ENCODE data around the gene FAM13A. TPM values are rescaled to one million over a fixed set of nuclear protein-coding genes. Genes with fewer than 3 reads are reported as not detected.

The FAM13A gene
- total RNA-seq, 1 donor from 2014 or later: 13.2 TPM

GRCh38 chr4:88967883-88968331 lies 89.1 kb downstream of the FAM13A start:
- no peaks in the 10 kb centered on the region for H3K27me3 ChIP-seq
- H3K4me3 ChIP-seq: no peak overlapping the region
- intact Hi-C loops (cut with DNase I): no loop called here
- no peaks in the 10 kb centered on the region for H3K4me1 ChIP-seq
- no peaks in the 10 kb centered on the region for H3K36me3 ChIP-seq
- no peak for DNase-seq (ENCODE audit: low spot score in 2 of 2)
- no peak for TF ChIP-seq CTCF (IDR thresholded peaks at IDR 0.05)
- no peaks in the 10 kb centered on the region for H3K9me3 ChIP-seq
- no peak overlapping the region for H3K27ac ChIP-seq

- intact Hi-C loops (cut with DNase I): no loop called here
- TF ChIP-seq CTCF (IDR thresholded peaks at IDR 0.05): no peak
- Histone ChIP-seq H3K4me1 (no peaks in the 10 kb centered on the region), H3K9me3 (no peaks in the 10 kb centered on the region), H3K4me3 (no peak overlapping the region), H3K27me3 (no peaks in the 10 kb centered on the region), H3K36me3 (no peaks in the 10 kb centered on the region), H3K27ac (no peak overlapping the region)
- DNase-seq (ENCODE audit: low spot score in 2 of 2): no peak
These were observed 91.9 kb downstream of the FAM13A start for GRCh38 chr4:88965053-88965452.

GRCh38 chr4:88964450-88964849 lies 92.5 kb downstream of the FAM13A start:
- no peaks in the 10 kb centered on the region for H3K4me1 ChIP-seq
- TF ChIP-seq CTCF (IDR thresholded peaks at IDR 0.05): no peak
- DNase-seq (ENCODE audit: low spot score in 2 of 2): no peak
- no peaks in the 10 kb centered on the region for H3K9me3 ChIP-seq
- no peaks in the 10 kb centered on the region for H3K36me3 ChIP-seq
- no peak overlapping the region for H3K4me3 ChIP-seq
- H3K27ac ChIP-seq: no peak overlapping the region
- no peaks in the 10 kb centered on the region for H3K27me3 ChIP-seq
- intact Hi-C loops (cut with DNase I): no loop called here

GRCh38 chr4:88963817-88964216 lies 93.2 kb downstream of the FAM13A start:
- intact Hi-C loops (cut with DNase I): no loop called here

GRCh38 chr4:88962396-88962795 lies 94.6 kb downstream of the FAM13A start:
- Histone ChIP-seq H3K27me3 (no peaks in the 10 kb centered on the region), H3K4me1 (no peaks in the 10 kb centered on the region), H3K9me3 (no peaks in the 10 kb centered on the region), H3K36me3 (peaks cover 0 to 4% of the 10 kb centered on the region in 2 donors), H3K4me3 (no peak overlapping the region), H3K27ac (no peak overlapping the region)
- intact Hi-C loops (cut with DNase I): no loop called here
- no peak for DNase-seq (ENCODE audit: low spot score in 2 of 2)
- TF ChIP-seq CTCF (IDR thresholded peaks at IDR 0.05): no peak

More at GRCh38 chr4:88963817-88964216, 93.2 kb downstream of the FAM13A start:
- no peak for TF ChIP-seq CTCF (IDR thresholded peaks at IDR 0.05)
- DNase-seq (ENCODE audit: low spot score in 2 of 2): no peak
- Histone ChIP-seq H3K27ac (no peak overlapping the region), H3K27me3 (no peaks in the 10 kb centered on the region), H3K4me1 (no peaks in the 10 kb centered on the region), H3K9me3 (no peaks in the 10 kb centered on the region), H3K4me3 (no peak overlapping the region), H3K36me3 (no peaks in the 10 kb centered on the region)

GRCh38 chr4:88960576-88960975 lies 96.4 kb downstream of the FAM13A start:
- Histone ChIP-seq H3K36me3 (peaks cover 0 to 4% of the 10 kb centered on the region in 2 donors), H3K4me3 (no peak overlapping the region), H3K27me3 (no peaks in the 10 kb centered on the region), H3K27ac (peak overlapping the region in 1 of 2 donors; percentile 53), H3K4me1 (no peaks in the 10 kb centered on the region), H3K9me3 (no peaks in the 10 kb centered on the region)
- no peak for DNase-seq (ENCODE audit: low spot score in 2 of 2)
- TF ChIP-seq CTCF (IDR thresholded peaks at IDR 0.05): no peak
- intact Hi-C loops (cut with DNase I): no loop called here

All from ascending aorta (tissue), 2 donors.